ENCODE data around the gene ANKS6.
"Not testable (repeated sequence)": the region's sequence is repeated elsewhere in the genome, so short reads cannot be mapped to it uniquely, and the experiment has no call there.

The ANKS6 gene

DNA sequence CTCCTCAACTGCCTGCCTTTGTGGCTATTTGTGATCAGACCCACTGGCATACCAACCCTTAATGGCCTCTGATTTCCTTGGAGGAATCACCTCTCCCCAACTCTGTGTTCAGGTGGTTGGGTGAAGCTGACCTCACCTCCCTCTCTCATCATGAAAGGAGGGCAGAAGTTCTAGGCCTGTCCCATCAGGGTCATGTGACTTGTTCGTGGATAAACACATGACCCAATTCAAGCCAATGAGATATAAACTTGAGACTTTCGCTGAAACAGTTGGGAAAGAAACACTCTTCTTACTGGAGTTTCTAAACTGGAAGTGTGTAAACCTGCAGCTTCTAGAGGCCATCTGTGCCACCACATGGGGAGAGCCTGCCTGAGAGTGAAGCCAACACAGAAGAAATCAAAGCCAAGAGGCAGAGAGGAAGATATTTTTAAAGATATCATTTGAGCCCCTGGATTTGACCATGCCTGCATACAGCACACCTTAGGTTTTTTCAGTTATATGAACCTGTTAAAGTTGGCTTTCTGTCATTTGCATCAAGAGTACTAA, 93.4 kb downstream of the ANKS6 start:
- no peak for DNase-seq (ENCODE audit: low read depth in 4 of 4, low spot score in 1 of 4)

DNA sequence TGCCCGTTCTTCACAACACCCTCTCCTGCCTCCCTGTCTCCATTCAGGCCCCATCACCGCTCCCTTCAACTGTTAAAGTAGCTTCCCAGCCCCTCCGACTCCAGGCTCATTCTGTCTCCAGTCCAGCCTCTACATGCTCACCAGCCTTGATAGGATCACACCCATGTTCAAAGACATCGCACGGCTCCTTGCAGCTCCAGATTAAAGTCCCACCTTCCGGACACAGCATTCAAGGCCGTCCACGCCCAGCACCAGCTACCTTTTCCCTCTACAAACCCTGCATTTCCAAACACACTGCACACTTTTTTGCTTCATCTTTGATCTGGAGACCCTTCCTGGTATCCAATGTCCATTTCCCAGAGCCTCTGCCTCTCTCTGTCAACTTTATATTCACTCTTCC, 94.0 kb downstream of the ANKS6 start:
- no peak for DNase-seq (ENCODE audit: low read depth in 4 of 4, low spot score in 1 of 4)

DNA sequence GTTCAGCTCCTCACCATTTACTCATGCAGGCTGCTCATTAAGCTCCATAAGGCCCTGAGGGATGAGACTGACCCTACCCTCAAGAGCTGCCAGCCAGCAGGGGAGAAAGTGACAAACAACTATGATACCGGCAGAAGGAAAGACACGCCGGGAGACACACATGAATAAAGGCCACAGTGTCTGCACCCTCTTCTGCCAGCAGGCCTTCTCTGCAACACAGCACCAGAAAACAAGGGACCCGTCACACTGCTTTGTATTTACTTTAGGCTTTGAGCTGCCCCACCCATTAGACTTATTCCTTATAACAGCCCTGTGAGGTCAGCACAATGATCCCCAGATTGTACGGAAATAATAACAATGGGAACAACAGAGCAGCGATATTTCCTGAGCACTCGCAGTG, 94.8 kb downstream of the ANKS6 start:
- DNase-seq (ENCODE audit: low read depth in 4 of 4, low spot score in 1 of 4), result no peak

DNA sequence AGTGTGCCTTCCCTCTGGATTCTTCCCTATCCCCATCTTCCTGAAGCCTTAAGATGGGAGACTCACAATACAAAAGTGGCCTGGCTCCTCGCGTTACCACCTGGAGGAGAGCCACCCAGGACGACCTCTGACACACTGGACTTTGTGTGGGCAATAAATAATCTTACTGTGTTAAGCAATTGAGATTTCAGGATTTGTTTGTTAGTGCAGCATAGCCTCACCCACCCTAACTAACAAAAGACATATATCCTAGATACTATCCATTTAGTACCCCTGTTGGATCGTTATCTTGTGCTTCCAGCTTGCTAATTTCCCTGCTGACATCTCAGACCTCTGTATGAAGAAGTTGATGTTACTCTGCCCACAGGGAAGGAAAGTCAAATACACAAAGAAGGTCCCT, 95.6 kb downstream of the ANKS6 start:
- no peak for DNase-seq (ENCODE audit: low read depth in 4 of 4, low spot score in 1 of 4)

DNA sequence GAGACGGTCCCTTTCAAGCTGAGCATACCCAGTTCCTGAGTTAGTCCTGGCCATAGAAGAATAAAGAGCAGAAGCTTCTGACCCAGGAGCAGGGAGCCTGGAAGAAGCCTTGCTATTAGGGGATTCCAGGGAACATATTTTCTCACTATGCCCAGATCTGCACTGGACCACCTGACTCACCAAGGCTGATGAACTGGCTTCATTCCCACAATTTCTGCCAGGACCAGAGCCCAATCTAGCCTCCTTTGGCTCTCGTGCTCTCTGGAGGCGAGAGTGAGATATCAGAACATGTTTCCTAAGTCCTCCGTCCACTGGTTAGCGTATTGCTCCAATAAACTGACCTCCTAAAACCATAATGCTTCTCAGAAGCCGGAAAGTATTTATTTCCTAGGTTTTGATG, 97.5 kb downstream of the ANKS6 start:
- no peak for DNase-seq (ENCODE audit: low read depth in 4 of 4, low spot score in 1 of 4)

DNA sequence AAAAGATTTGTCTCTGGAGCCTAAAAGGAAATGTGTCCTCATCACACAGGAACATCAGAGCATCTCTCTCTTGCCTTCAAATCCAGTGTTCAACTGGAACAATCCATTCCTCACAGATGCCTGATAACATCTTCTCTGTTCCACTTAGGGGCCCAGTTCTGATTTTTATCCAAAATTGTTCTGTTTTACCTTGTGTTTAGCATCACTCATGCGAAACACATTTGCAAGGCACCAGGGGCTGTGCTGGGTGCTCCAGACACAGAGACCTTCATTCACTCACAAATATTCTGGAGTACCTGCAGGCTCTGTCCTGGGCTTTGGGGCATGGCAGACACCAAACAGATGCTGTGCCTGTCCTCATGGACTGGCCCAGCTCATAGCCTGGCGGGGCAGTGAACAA, 101.4 kb downstream of the ANKS6 start:
- DNase-seq (ENCODE audit: low read depth in 4 of 4, low spot score in 1 of 4), result no peak

DNA sequence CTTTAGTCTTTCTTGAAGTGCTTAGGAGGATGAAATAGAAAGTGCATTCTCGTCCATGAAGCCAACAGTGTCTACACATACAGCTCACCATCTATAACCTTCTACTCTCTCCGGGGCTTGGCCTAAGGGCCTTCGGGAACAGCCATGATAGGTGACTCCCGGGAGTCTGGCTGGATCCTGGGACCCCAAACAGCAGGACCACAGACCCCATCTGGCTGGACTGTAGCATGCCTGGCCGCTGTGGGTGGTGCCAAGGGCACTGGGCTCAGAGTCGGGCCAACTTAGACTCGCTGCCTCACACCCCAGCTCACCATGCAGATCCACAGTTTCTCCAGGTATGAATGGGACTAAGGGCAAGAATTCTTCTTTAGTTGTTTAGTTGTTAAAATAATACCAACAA, 104.0 kb downstream of the ANKS6 start:
- DNase-seq (ENCODE audit: low read depth in 4 of 4, low spot score in 1 of 4), result no peak

DNA sequence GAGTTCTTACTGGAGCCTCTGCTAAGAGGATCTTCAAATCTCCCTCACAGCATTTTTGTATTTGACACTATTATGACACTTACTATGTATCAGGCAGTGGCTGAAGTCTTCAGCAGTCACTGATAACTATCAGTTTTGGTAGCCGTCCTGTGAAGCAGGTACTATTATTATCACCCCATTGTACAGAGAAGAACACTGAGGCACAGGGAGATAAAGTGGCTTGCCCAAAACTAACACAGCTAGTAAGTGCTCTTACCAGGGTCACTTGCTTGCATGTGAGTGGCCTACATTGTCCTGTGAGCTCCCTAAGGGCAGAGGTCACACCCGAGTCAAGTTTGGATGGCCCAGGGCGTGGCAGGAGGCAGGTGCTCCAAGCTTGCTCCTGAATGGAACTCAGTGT, 104.5 kb downstream of the ANKS6 start:
- no peak for DNase-seq (ENCODE audit: low read depth in 4 of 4, low spot score in 1 of 4)

DNA sequence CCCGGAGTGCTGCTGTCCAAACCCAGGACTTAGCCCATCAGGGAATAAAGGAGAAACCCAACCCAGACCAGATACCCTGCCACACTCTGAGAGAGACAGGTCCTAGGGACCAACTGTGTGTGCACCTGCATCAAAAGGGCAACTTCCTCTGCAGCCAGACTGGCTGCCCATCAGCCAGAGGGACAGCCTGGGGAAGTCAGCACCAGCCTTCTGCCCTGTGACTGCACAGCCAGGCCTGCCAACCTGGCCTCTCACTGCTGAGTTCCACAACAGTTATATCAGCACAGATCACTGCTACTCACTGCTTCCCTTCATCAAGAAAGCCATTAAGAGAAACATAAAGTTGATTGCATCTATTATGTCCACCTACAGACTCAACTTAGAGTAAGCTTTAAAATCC, 105.7 kb downstream of the ANKS6 start:
- no peak for DNase-seq (ENCODE audit: low read depth in 4 of 4, low spot score in 1 of 4)

DNA sequence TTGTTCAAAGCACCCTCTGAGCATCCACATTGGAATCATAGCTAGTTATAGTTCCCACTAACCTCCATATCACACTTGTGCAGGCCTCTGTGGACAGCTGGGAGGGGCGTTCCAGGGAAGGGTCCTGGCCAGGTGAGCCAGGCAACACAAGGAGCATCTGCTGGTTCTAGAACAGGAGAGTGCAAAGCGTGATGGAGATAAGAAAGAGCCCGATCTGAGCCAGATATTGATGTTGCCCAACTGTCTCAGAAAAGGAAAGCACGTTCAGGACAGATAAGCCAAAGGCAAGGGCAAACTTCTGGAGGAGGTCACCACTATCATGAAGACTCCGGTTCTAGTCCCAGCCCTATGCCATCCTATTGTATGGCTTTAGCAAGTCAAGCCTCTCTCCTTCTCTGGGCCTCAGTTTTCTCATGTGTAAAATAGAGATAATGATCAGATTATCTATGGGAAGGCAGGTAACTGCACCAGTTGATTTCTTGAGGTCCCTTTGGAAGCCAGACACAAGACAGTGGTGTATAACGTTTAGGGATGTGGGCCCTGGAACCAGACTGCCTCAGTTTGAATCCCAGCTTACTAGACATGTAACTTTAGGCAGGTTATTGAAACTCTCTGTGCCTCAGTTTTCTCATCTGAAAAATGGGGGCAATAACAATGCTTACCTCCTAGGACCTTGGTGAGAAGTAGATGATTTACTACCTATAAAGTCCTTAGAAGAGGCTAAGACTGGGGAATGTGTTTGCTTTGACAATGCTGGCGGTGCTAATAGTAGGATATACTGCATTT, 107.5 kb downstream of the ANKS6 start:
- DNase-seq (ENCODE audit: low read depth in 4 of 4, low spot score in 1 of 4), result no peak

DNA sequence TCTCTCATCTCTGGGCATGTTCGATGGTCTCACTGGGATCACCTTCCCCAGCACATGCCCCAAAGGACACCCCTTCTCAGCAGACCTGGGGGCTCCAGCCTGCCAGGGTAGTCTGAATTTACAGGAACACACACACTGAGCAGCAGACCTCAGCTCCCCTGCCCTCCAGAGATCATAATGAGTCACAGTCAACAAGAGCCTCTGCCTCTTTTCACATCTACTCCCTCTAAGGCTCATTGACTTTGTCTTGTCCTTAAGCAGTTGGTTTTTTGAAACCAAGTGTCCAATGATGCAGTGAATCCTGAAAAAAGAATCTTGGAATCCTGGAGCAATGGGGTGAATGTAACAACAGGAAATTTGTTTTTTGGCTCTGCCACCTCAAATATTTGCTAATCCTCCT, 108.4 kb downstream of the ANKS6 start:
- no peak for DNase-seq (ENCODE audit: low read depth in 4 of 4, low spot score in 1 of 4)

DNA sequence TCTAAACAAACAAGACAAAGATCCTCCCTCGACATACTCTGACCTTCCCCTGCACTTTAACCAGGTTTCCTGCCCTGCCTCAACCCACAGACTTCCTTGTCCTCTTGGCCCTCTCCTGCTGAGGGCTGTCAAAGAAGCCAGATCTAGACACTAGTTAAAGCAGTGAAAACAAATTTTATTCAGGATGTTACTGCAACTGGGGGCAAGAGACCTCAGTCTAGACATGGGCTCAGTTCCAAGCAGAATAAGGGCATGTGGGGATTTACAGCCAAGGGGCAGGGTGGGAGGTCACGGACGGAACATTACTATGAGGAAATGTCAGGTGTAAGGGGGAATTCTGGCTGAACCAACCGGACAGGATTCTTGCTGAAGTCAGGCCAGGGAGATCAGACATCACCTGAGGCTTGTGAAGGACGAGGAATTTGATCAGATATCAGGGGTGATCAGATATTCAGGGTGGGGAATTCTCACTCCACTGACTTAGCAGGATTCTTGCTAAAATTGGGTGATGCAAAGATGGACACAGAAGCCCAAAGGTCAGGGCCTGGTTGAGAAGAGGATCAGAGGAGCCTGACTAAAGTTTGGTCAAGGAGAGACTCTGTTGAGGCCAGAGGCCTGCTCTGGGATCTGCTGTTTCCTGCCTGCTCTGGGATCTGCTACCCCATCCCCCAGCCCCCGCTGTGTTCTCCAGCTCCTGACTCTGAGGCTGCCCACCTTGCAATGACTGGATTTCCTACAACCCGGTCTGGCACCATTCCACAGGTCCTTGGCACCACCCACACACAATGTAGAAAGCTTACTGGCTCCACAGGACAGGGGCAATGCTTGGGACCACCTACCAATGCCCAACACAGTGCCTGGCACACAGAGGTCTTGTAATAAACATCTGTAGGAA, 109.1 kb downstream of the ANKS6 start:
- DNase-seq (ENCODE audit: low read depth in 4 of 4, low spot score in 1 of 4), result no peak

DNA sequence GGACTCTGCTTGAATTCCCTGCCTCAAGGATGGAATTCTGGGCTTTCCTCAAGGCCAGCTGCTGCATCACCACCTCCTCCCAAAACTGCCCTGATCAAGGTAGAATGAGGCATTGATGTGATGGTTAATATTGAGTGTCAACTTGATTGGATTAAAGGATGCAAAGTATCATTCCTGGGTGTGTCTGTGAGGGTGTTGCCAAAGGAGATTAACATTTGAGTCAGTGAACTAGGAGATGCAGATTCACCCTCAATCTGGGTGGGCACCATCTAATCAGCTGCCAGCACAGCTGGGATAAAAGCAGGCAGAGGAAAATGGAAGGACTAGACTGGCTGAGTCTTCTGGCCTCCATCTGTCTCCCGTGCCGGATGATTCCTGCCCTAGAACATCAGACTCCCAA, 111.5 kb downstream of the ANKS6 start:
- DNase-seq (ENCODE audit: low read depth in 4 of 4, low spot score in 1 of 4), result not testable (repeated sequence)
